GDM1 (cell line): Measurements from ENCODE around the gene CALY.
A peak's percentile ranks its signal among the peaks of the same experiment; 100 is the strongest.

ENCODE experiments used
- DNase-seq: peaks from one replicate; lab custom pipeline; 2025; lab: John Stamatoyannopoulos, UW

CALY gene

DNA sequence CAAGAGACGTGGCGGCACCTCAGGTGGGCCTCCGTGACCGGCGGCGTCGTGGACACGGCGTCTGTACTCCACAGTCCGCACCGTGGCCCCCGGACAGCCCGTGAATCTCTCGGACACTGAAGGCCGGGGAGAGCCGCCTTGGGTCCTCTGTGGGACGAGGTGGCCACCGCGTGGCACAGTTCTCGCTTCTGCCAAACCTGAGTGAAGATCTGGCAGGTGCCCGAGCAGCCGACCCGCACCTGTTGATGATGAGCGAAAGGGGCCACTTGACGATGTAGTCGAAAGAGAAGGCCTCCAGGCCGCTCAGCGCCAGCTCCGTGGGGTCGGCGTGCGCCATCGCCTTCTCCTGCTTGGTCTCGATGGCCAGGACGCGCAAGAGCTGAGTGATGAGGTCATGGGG lies 51.5 kb downstream of the CALY start:
- DNase-seq, result no peak

- DNase-seq, result no peak
Measured at GRCh38 chr10:133283931-133284330, 52.8 kb downstream of the CALY start.

DNA sequence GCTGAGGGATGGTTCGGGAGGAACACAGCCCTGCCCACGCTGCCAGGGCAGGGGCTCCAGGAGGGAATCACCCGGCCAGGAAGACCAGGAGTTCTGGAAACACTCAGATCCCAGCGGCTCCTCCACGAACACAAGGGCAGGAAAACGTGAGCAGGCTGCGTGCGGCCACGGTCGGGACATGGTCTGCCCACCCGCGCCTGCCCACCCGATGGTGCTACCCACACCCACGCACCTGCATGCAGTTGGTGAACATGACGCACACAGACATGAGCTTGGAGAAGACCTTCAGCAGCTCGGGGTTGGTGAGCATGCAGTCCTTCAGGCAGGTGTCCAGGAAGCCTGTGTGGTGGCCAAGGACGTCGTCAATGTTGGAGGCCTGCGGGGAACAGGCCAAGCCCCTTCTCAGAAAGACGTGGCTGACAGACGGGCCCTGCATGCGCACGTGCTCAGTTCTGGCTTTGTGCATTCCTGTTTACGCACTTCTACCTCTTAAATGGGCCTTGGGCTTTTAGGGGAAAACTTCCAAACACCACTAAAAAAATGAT lies 53.8 kb downstream of the CALY start:
- DNase-seq, result no peak

- DNase-seq, result no peak
Measured at GRCh38 chr10:133281628-133282372, 54.9 kb downstream of the CALY start.

DNA sequence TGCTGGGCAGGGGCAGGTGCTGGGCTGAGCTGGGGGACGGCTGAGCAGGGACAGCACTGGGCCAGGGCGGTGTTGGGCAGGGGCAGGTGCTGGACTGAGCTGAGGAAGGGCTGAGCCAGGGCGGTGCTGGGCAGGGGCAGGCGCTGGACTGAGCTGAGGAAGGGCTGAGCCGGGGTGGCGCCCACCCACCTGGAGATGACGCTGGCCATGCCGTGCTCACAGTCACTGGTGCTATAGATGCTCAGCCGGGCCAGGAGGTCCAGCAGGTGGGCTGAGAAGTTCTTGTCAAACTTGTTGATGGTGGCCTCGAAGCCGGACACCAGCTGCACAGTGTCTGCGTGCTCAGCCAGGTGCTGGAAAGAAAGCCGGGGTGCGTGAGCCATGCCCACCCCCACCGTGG lies 55.6 kb downstream of the CALY start:
- no peak for DNase-seq

- no peak for DNase-seq
Measured at GRCh38 chr10:133280391-133281059, 56.2 kb downstream of the CALY start.

DNA sequence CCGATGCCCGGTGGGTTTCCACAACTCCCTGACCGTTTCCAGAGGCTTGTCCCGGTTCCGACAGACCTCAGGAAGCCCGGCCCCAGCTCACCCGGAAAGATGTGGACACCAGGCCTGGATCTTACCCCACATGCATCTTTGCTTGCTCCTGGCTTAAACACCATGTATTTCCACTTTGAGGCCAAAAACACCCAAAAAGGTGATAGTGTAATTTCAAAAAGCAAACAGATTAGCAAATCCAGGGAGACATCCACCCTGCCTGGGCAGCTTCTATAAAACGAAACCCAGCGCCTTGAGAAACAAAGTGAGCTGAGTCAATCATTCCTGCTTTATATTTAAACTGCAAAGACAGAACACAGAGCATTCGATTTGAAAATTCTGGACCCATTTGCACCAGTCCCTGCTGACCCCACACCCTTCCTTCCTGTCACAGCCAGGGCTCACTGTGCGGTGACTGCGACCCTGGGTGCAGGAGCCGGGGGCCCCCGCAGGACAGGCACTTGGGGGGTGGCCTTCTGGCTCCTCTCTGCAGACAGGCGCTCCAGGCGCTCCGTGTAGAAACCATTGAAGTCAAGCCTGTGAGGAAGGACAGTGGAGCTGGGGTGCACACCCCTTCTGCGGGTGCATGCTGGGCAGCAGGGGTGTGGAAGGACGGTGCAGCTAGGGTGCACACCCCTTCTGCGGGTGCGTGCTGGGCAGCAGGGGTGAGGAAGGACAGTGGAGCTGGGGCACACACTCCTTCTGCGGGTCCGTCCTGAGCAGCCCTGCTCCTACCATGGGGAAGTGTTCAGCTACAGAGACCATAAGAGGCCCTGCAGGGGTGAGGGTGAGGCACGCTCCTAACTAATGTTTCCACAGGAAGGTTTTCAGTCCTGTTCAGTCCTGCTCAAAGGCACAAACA lies 57.1 kb downstream of the CALY start:
- DNase-seq, result no peak

DNA sequence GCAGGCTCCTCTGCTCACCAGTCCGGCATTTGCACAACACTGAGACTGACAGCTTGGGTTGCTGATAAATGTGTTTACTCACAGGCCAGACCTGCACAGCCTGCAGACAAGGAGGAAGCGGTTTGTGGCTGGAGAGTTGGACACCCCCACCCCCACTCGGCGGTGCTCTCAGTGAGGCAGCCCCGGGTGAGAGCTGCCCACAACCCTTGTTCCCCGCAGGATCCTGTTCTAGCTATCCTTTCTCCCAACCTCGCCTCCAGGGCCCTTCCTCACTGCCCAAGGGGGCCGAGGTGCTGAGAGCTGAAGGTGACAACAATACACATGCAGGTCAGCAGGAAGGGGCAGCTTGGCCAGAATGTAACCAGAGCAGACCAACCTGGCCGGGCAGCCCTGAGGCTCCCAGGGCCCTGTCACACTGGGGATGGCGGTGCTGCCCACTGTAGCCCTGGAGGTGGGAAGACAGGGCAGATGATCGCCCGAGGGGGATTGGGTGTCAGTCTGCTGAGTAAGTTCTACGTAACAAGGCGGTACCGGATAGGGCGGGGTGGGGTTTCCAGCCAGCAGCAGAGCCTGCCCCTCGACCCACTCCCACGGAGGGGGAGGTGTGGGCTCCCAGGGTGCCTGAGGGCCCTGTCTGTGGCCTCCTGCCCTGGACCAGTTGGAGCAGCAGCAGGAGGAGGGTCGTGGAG lies 58.0 kb downstream of the CALY start:
- DNase-seq, result peak; percentile 84

DNA sequence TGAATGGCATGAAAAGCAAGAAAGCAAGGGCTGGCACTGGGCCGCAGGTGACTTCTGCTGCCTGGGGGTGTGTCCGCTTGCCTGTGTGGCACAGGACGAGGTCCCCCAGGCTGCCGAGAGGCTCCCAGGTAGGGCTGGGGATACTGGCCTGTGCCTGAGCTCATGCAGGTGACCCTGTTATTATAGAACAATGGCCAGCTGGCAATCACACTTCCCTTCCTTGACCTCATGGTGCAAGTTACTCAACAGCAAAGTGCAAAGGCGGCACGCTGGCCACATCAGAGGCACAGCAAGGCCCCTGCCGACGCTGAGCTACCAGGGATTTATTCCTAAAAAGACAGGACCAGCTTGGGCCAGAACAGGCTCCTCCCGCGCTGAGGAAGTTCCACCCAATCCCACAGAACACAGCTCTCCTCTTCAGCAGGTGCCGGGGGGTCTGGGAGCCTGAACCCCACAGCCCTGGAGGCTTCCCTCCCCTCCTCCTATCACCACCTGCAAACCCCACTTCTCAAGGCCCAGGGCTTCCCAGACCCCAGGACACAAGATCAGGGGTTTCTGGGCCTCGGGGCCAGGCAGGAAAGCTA lies 58.6 kb downstream of the CALY start:
- no peak for DNase-seq

GRCh38 chr10:133277277-133277992 lies 59.3 kb downstream of the CALY start:
- no peak for DNase-seq

DNA sequence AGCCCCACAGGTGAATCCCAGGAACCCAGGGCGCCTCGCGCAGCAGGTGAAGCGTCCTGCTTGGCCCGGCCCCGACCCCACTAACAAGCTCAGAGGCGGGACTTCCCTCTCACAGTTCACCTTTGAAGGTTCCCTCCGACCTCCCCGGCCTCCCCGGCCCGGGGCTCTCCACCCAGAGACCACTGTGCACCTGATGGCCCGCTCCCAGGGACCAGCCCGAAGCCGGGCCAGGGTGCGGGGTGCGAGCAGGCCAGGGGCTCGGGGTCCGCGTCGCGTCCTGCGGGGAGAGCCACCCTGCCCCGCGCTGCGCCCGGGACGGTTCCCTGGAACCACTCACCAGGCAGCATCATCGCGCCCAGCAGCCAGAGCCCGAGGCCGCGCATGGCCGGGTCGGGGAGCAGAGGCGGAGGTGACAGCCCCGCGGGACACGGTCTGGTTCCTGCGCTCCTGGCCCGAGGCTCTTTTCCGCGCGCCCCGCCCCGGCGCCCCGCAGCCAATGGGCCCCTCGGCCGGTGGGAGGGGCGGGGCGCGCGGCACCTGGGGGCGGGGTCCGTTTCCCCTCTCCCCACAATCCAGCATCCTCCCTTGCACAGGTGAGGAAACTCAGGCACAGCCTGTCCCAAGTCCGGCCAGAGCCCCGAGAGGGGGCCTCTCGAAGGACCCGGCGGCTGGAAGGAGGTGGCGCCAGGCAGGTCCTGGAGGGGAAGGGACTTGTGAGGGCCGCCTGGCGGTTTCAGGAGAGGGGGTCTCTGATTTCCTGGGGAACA lies 60.1 kb downstream of the CALY start, which contains the start of gene ADAM8:
ADAM8 (minus strand) TSS at position 434 of the 767 bp plus-strand sequence; CDS start at position 383, 51 bp downstream.
- DNase-seq, result peak; percentile 41

- no peak for DNase-seq
Measured at GRCh38 chr10:133276100-133276434, 60.6 kb downstream of the CALY start.

GRCh38 chr10:133275684-133276092 lies 61.0 kb downstream of the CALY start:
- no peak for DNase-seq

- peak; percentile 45 for DNase-seq
Measured at GRCh38 chr10:133274751-133275683, 61.7 kb downstream of the CALY start.
